SK-N-SH (cell line): ENCODE data around the gene ZFHX3.

ENCODE experiments used
- CTCF ChIP-seq: fragments of 200-600 bp; sonication (generic); IDR thresholded peaks from 2 replicates; pipeline ENCODE4 v1.6.1; 2017; ENCODE audit warnings: antibody characterized with exemption, mild to moderate bottlenecking, moderate library complexity
- NFIC ChIP-seq: IDR thresholded peaks from 2 replicates; pipeline ENCODE4 v1.4.0; 2012; ENCODE audit warnings: borderline replicate concordance
- TAF1 ChIP-seq: IDR thresholded peaks from 2 replicates; pipeline ENCODE4 v1.6.1; 2012; ENCODE audit warnings: low read depth, mild to moderate bottlenecking, low read length, moderate library complexity, borderline replicate concordance

DNA sequence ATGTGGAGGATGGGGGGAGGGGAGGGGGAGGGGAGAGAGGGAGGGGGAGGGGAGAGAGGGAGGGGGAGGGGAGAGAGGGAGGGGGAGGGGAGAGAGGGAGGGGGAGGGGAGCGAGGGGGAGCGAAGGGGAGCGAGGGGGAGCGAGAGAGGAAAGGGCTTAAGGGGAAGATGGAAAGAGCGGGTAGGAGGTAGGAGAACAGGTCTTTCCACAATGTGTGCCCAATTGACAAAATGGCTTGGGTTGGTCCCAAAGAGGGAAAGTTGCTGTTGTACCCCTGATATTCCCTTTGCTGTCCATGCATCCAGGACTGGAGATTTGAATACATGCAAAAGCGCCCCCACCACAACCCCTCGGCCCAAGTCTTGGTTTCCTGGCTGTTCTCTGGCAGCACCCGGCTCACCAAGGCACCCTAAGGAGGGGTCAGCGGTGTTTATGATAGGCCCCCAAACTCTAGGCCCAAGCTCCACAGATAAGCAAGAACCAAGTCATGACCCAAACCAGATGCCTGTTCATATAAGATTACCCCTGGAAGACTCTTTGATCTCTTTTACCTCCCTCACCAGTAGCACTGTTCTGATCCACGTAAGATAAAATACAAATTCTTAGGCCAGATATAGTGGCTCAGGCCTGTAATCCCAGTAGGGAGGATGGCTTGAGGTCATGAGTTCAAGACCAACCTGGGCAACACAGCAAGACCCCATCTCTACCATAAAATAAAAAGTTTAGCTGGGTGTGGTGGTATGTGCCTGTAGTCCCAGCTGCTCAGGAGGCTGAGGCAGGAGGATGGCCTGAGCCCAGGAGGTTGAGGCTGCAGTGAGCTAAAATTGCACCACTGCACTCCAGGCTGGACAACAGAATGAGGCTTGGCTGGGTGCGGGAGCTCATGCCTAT is 119.6 kb downstream of the ZFHX3 start:
- TF ChIP-seq CTCF (no peak), TAF1 (no peak), NFIC (no peak)
